Middle frontal gyrus (tissue), 1 donor: ENCODE results near the gene PPP1R1B.

Source experiments
- DNase-seq: peaks from one replicate; pipeline ENCODE4 v3.0.0-alpha.2; 2015; ENCODE audit warnings: low spot score; ENCODE audit errors: extremely low spot score

The PPP1R1B gene

DNA sequence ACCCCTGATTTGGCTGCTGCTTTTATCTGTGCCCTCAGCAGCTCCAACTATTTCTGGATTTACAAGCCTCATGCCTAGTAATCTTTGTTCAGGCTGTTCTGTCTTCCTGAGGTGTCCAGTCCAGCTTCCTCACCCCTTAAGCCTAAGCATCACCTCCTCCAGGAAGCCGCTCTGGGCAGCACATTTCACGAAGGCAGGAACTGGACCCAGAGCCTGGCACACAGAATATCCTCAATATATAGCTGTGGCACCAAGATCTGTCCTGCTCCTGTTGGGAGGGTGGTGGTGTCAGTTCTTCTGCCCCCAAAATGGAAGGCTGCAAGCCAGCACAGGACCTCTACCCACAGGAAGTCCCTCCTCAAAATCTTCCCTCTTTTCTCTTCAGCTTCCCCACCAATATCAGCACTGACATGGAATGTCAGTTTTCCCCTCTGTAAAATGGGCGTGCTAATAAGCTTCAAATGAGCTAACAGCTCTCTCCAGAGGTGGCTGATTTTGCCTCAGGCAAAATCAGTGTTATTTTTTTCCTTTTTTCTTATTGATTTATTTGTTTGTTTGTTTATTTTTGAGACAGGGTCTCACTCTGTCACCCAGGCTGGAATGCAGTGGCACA is 12.1 kb upstream of the PPP1R1B start:
- no peak for DNase-seq

DNA sequence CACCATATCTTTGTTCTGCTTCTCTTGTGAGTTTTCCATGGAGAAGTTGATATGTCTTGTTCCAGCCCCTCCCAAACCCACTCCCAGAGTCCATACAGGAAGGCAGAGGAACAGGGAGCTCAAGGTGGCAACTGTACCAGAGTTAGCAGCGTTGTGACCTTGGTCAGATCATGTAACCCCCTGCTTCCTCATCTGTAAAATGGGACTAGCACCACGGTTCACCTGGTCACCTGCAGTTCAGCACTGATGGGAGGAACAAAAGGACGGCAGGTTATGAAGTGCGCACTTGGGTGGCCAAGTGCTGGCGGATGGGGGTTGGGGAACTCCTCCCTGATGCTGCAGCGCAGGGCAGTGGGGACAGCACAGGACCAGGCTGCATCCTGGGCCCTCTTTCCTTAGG is 11.3 kb upstream of the PPP1R1B start:
- no peak for DNase-seq

DNA sequence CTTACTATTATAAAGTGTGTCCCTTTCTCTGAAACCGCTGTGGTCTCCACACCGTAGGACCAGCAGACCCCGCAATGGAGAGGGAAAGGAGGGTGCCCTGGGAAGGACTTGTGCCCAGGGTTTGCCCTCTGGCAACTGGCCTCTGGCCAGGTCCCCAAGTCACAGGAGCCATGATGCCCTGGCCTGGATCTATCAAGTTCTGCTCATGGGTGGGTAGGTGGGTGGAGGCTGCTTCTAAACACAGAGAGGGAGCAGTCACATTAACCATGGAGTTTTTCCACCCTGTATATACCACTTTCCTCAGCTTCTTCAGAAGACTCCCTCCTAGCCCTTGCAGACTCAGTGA is 9.7 kb upstream of the PPP1R1B start:
- DNase-seq, result no peak

DNA sequence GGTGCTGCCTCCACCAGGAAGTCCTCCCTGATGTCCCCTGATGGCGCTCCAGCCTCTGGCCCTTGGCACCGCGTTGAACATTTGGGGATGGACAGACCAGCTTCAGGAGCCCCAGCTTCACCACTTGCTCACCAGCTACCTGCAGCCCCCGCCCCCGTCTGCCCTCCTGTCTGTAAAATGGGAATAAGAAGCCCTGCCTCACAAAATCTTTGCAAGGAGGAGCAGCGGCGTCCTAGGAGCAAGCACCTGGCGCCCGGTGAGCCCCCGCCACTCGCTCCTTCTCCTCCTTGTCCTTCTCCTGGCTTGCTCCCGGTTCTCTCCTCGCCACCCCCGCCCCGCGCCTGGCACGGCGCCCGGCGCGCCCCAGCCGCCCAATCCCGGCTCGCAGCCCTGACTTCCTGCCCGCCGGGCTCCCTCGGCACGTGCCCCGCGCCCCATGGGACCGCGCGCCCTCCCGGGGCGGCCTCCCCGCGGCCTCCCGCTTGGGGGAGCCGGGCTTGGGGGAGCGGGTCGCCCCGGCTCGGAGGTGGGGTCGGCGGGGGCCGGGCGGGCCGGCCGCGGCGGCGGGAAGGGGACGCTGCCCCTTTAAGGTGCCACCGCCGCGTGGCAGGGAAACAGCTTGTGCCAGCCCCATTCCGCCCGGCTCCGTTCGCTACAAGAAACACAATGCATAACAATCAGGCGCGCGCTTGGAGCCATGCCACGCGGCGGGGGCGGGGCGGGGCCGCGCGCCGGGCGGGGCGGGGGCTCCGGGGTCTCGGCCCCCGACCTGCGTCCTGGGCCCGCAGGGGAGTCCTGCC is 9.1 kb upstream of the PPP1R1B start:
- no peak for DNase-seq

DNA sequence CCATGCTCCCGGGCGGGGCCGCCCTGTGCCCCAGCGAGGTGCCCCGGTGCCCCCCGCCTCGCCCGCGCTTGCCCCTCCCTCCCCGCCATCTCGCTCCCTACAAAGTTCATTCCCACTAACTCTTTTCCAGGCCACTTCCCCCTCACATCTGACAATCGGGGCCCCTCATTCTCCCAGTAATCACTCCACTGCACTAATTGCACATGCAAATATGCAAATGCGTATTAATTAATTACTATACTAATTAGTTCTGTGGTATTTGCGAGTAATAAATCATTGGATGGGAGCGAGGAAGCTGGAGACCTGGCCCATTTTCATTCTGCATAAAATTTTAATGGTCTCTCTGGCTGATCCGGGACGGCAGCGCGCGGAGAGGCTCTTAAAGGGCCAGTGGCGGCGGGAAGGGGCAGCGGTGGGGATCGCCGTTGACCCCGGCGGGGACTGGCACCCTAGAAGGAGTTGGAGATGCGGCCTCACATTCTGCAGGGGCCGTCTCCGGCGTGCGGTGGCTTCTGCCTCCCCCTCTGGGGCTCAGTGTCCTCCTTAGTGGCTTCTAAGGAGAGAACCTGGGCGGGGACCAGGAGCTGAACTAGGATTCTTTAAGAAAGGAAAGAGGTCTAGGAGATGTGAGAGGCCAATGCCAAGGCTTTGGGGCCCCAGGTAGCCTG is 8.4 kb upstream of the PPP1R1B start:
- no peak for DNase-seq

DNA sequence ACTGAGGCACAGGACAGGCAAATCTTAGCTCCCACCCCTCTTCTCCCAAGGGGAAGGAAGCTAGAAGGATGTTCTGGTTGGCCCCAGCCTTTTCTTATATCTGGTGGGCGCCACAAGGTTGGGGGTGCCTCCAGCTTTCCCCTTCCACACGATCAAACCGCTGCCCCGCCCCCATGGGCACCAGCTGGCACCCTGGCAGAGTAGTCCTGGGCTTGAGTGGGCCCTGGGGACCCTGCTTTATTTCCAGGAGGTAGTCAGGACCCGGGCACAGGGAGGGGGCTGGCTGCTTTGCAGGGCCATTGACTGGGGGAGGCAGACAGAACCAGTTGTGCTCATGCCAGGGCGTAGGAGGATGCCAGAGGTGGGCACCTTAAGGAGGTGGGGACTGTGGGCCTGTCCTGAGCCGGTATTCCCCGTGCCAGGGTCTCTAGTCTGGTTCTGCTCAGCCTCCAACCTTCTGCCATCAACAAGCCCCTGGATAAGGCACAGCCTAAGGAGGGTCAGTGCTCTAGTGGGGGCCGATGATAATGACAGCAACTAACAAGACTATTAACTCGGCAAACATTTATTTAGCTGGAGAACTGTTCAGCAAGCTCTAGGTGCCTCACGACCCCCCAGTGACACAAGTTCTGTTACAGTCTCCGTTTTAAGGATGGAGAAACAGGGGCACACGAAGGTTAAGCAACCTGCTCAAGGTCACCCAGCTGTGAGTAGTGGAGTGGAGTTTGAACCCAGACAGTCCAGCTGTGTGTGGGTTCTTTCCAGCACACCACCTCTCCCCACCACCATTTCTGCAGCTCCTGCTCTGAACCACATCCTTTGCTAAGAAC is 7.6 kb upstream of the PPP1R1B start:
- no peak for DNase-seq

DNA sequence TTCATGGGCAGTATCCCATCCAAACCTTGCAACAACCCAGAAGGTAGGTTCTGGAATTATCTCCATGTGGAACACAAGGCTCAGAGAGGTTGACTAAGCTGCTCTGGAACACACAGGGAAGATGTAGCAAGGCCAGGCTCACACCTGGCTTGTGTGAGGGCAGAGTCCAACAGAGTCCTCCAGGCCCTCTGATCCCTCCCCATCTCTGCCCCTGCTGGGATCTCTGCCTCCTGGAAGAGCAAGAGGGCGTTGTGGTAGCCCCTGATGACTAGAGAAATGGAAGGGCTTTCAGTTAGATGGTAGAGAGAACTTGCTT is 7.0 kb upstream of the PPP1R1B start:
- DNase-seq, result no peak

DNA sequence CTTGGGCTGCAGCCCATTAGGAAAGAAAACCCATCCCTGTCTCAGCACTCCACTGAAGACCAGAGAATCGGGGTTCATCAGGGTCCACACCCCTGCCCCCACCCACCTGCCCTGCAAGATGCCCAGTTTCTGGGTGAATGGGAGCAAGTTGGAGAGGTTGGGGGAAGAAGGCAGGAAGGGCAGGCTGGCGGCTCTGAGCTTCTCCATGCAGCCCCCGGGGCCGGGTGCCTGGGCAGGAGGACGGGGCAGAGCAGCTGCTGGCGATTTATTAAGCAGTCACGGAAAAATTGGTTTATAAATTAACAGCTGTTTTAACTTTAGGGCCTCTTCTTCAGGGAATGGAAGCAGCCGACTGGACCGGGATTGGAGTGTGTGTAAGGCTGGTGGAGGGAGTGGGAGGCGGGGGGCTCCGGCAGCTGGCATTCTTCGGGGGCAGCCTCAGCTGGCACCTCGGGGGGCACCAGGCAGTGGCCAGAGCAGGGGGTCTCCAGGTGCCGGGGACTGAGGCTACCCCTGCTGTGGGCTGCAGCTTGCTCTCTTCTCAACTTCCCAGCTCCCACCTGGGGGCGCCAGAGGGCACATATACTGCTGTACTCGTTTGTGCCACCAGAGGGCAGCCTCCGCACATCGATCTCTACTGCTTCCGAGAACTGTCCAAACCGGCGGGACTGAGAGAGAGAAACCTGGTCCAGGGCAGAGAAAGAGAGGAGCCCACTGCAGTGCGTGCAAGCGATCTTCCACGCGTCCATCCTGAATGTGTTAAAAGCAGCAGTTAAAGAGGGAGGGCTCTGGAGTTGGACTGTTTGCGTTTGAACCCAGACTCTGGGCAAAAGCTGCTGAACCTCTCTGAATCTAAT is 5.0 kb upstream of the PPP1R1B start:
- DNase-seq, result peak; percentile 82

DNA sequence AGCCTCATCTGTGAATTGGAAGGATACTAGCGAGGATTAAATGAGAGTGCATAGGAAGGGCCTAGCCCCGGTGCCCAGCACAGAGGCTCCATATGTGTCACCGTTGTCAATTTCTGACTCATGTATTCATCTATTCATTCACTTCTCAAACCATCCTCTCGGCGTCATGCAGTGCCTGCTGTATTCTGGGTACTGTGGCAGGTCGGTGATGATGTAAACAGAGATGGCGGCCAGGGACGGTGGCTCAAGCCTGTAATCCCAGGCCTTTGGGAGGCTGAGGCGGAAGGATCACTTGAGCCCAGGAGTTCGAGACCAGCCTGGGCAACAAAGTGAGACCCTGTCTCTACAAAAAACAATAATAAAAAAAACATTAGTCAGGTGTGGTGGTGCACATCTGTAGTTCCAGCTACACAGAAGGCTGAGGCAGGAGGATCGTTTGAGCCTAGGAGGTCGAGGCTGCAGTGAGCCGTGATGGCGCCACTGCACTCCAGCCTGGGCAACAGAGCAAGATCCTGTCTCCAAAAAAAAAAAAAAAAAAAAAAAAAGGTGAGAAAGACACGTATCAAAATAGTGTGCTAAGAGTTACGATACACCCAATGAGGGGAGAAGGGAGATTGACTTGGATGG is 4.3 kb upstream of the PPP1R1B start:
- no peak for DNase-seq

DNA sequence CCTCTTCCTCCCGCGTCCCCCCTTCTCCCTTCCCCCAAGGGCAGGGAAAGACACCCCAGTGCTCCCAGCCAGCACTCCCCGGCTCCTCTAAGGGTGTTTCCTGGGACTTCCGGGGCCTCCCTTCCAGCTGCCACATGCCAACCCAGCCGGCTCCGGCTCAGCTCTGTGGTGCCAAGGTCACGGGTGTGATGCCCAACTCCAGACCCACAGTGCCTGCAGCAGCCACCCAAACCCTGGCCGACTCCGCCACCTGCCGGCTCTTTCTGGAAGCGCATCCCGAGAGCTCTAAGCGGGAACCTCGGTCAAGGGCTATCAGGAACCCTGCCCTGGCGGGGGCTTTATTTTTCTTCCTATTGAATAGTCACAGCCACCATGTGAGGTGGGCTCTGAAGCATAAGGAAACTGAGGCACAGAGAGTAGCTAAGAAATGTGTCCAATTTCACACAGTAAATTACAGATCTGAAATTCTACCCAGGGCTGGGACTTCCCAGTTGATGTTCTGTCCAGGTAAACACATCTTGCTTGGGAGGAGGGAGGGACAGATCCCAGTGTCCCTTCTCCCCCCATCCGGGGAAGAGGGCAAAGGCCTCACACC is 3.3 kb upstream of the PPP1R1B start:
- DNase-seq, result peak; percentile 74

DNA sequence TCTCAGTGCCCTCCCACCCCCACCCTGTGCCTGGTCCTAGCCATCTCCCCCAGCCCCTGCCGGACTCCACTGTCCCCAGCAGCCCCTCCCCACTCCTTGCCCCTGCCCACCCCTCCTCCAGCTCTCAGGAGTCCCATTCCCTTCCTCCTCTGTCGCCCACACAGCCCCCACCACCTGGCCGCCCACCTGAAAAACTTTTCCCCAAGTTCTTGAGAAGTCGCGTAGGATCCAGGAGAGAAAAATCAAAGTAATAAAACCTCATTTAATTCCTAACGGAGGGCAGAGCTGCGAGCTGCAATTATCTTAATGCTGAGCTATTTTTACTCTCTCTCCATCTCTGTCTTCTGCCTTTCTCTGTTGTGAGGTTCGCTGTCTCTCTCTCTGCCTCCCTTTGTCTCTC is 2.4 kb upstream of the PPP1R1B start:
- DNase-seq, result no peak

DNA sequence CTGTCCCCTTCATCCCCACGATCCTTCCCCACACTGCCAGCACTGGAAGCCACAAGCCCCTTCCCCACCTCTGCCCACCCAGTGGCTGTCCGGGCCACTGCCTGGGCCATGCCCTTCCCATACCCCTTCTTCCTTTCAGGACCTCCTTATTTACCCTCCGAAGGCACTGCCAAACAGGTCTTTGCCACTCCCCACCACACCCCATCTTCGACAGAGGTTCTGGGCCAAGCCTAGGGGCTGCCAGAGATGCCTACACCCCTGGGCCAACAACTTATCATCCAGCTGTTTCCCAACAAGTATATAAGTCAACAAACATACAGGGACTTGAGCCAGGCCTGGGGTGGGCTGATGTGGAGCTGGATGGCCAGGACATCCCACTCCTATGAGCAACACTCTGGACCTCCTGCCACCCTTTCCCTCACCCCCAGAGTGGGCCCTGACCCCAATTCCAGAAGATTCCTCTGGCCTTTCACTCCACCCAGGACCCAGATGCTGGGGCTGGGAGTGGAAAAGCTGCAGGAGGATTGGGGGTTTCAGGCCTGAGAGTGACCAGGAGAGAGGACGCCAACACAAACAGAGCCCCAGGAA is 1.5 kb upstream of the PPP1R1B start:
- DNase-seq, result no peak

DNA sequence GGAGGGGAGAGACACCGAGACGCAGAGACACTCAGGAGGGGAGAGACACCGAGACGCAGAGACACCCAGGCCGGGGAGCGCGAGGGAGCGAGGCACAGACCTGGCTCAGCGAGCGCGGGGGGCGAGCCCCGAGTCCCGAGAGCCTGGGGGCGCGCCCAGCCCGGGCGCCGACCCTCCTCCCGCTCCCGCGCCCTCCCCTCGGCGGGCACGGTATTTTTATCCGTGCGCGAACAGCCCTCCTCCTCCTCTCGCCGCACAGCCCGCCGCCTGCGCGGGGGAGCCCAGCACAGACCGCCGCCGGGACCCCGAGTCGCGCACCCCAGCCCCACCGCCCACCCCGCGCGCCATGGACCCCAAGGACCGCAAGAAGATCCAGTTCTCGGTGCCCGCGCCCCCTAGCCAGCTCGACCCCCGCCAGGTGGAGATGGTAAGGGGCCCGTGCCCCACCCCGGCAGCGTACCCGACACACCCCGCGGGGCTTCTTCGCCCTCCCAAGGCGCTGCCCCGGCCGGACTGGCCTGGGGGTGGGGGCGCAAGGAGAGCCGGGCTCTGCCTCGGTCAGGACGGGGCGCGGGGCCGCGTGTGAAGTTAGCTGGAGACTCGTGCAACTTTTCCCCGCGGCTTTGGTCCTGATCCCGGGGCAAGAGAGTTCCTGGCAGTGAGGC is 427 bp downstream of the PPP1R1B start:
- DNase-seq, result no peak

DNA sequence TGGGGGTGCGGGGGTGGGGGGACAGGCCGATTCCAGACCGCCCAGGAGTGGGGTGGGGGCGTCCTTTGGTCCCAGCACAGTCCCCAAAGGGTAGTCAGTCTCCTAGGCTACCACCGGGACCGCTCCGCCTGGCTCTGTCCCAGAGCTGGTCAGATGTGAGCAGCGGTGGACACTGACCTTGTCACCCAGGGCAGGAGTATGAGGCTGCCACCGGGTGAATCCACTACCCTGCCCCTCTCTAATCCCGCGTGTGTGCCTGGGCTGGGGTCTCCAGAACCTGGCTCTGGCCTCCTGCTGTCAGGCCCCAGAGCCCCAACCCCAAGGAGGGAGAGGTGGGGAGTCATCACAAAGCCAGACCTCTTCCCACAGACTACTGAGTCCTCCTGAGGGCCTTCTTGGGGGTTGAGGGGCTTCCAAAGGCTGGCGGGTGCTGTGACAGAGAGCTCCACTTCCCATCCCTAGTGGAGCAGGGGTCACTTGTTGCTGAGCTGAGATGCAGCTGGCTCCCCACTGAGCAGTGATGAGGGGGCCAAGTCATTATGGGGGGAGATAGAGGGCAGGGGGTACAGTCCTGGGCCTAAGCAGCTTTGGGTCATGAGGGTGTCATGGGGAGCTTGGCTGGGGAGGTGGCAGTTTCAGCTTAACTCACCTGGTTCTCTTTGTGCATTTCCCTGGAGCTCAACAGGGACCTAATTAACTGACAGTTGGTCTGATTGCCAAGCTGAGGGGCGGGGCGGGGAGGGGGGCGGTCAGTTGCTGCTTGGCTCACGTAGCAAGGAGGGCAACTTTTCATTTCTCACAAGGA is 1.2 kb downstream of the PPP1R1B start:
- DNase-seq, result no peak

DNA sequence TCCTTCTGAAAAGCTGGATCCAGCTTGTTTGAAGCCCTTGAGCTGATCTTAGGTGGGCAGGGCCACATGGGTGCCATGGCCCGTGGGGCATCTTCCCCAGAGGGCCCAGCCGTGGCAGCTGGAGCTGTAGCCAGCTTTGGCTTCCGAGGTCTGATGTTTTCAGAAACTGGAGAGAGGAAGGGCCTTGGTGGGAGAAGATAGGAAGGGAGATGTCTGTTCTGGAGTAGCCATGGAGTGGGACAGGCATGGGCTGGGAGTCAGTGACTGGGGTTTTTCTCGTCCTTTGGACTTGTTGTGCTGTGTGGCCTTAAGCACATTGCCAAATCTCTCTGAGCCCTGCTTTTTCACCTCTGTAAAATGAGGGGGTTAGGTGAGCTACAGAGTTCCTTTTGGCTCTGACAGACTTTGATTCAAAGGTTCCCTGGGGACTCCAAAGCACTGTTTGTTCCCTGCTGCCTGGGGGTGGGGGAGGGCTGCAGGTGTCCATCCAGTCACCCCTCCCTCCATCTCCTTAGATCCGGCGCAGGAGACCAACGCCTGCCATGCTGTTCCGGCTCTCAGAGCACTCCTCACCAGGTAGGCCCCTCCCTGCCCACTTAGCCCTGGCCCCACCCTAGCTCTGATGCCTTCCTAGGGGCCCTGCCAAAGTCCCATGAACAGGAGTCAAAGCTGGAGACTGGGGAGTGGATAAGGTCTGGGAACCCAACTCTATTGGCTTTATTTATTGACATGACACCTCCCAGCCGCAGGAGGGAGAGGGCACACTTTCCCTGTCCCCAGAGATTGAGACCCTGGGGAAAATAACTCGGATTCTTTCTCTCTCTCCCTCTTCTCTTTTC is 2.1 kb downstream of the PPP1R1B start:
- no peak for DNase-seq

DNA sequence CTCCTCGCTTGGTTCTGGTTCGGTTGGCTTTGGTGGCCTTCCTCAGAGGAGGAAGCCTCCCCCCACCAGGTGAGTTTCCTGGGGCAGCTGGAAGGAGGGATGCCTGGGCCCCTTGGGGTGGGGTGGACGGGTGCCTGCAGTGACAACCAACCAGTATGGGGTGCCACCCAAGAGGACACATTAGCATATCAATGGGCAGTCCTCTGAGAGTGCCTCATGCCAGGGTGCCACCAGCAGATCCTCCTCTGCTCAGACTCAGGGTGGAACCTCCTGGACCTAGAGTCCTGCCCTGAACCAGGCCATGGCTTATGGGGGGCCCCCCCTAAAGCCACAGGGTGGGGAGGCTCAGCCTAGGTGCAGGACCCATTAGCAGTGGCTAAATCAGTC is 2.7 kb downstream of the PPP1R1B start:
- no peak for DNase-seq

DNA sequence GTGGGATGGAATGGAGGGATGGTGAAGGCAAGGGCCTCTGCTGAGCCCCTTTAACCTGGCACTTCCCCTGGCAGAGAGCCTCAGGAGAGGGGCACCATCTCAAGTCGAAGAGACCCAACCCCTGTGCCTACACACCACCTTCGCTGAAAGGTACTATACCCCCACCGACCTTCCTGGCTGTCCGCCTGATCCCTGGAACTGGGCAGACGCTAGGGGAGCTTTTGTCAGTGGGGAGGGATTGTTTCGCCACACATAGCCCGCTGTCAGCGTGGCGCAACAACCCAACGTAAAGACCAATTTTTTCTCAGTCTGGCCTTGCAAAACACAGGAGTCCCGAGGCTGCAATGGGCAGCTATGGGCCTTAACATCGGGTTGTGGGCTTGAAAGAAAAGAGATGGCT is 3.1 kb downstream of the PPP1R1B start:
- no peak for DNase-seq

DNA sequence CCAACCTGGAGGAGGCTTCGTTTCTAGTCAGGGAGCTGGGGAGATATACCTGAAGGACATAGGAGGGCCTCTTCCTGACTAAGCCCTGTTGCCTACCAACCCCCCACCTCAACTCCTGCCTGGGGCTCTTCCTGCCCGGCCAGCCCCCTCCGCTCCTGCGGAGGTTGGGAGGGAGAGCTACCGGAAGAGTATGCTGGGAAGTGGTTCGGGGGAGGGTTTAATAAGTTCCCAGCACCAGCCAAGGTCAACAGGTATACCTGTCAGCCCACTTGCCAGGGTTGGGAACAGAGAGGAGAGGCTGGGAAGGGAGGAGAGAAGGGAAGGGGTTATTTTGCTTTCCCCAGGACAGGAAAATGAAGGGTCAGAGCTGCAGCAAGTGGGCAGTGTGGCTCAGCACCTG is 4.7 kb downstream of the PPP1R1B start:
- DNase-seq, result no peak
